HG03575 (cell line): ENCODE data around the gene CTDSP1.

ENCODE experiments used
- ATAC-seq: cut with Tn5 transposase; IDR thresholded peaks from one replicate; pipeline ENCODE4 v1.9.1; 2021; ENCODE audit not compliant: unreplicated experiment, insufficient number of reproducible peaks, low FRiP score; ENCODE audit errors: extremely low read depth

CTDSP1 gene

GRCh38 chr2:218381916-218382366 is 17.7 kb upstream of the CTDSP1 start, which contains the start of gene SLC11A1:
Gene SLC11A1 (plus strand): TSS chr2:218382273. CDS start chr2:218382369, 96 bp downstream.
- no peak for ATAC-seq

- ATAC-seq: no peak
Observed at GRCh38 chr2:218382785-218383184, 16.9 kb upstream of the CTDSP1 start.

- no peak for ATAC-seq
Observed at GRCh38 chr2:218383892-218384519, 15.7 kb upstream of the CTDSP1 start.

GRCh38 chr2:218384975-218385374 is 14.7 kb upstream of the CTDSP1 start:
- ATAC-seq: no peak

- no peak for ATAC-seq
Observed at GRCh38 chr2:218386505-218387368, 12.9 kb upstream of the CTDSP1 start.

- ATAC-seq: no peak
Observed at GRCh38 chr2:218387369-218388194, 12.1 kb upstream of the CTDSP1 start.

GRCh38 chr2:218389333-218390150 is 10.1 kb upstream of the CTDSP1 start:
- ATAC-seq: no peak

GRCh38 chr2:218391202-218391601 is 8.5 kb upstream of the CTDSP1 start:
- ATAC-seq: no peak

- no peak for ATAC-seq
Observed at GRCh38 chr2:218392459-218392858, 7.2 kb upstream of the CTDSP1 start.

- ATAC-seq: no peak
Observed at GRCh38 chr2:218392891-218393462, 6.7 kb upstream of the CTDSP1 start.

GRCh38 chr2:218393750-218394290 is 5.8 kb upstream of the CTDSP1 start:
- ATAC-seq: no peak

- no peak for ATAC-seq
Observed at GRCh38 chr2:218394298-218395089, 5.2 kb upstream of the CTDSP1 start.

GRCh38 chr2:218395090-218395444 is 4.6 kb upstream of the CTDSP1 start:
- no peak for ATAC-seq

GRCh38 chr2:218395456-218395825 is 4.2 kb upstream of the CTDSP1 start:
- no peak for ATAC-seq

- peak; percentile 30 for ATAC-seq
Observed at GRCh38 chr2:218395826-218396687, 3.6 kb upstream of the CTDSP1 start.

GRCh38 chr2:218396688-218397462 is 2.8 kb upstream of the CTDSP1 start:
- no peak for ATAC-seq
